HG03354 (cell line): ENCODE results near the gene AQP3.
"Not testable (repeated sequence)": the region's sequence is repeated elsewhere in the genome, so short reads cannot be mapped to it uniquely, and the experiment has no call there.

Source experiments
- ATAC-seq: cut with Tn5 transposase; IDR thresholded peaks from one replicate; pipeline ENCODE4 v1.9.1; 2021; ENCODE audit warnings: mild to moderate bottlenecking; ENCODE audit not compliant: unreplicated experiment, poor library complexity, severe bottlenecking

Gene AQP3

GRCh38 chr9:33424492-33424891 lies 22.9 kb downstream of the AQP3 start:
- ATAC-seq: not testable (repeated sequence)

- ATAC-seq: not testable (repeated sequence)
These were observed 23.4 kb downstream of the AQP3 start for GRCh38 chr9:33424043-33424442.

GRCh38 chr9:33419708-33420303 lies 27.6 kb downstream of the AQP3 start:
- no peak for ATAC-seq

GRCh38 chr9:33418090-33418489 lies 29.3 kb downstream of the AQP3 start:
- ATAC-seq: no peak

- no peak for ATAC-seq
These were observed 30.4 kb downstream of the AQP3 start for GRCh38 chr9:33416996-33417395.

GRCh38 chr9:33415501-33416038 lies 31.8 kb downstream of the AQP3 start:
- ATAC-seq: no peak

- ATAC-seq: no peak
These were observed 32.4 kb downstream of the AQP3 start for GRCh38 chr9:33414889-33415500.

GRCh38 chr9:33414268-33414667 lies 33.1 kb downstream of the AQP3 start:
- no peak for ATAC-seq

GRCh38 chr9:33408087-33408486 lies 39.3 kb downstream of the AQP3 start:
- no peak for ATAC-seq

- ATAC-seq: no peak
These were observed 40.3 kb downstream of the AQP3 start for GRCh38 chr9:33407061-33407460.

- ATAC-seq: no peak
These were observed 42.5 kb downstream of the AQP3 start for GRCh38 chr9:33404788-33405362.

- no peak for ATAC-seq
These were observed 43.2 kb downstream of the AQP3 start for GRCh38 chr9:33403941-33404787.

GRCh38 chr9:33402371-33402770 lies 45.0 kb downstream of the AQP3 start, which contains the start of gene AQP7:
Gene AQP7 (minus strand): TSS chr9:33402568. CDS start chr9:33401262, 1,306 bp downstream.
- not testable (repeated sequence) for ATAC-seq

GRCh38 chr9:33401809-33402208 lies 45.6 kb downstream of the AQP3 start:
- ATAC-seq: not testable (repeated sequence)

GRCh38 chr9:33399047-33399446 lies 48.3 kb downstream of the AQP3 start:
- ATAC-seq: not testable (repeated sequence)

GRCh38 chr9:33397801-33398200 lies 49.6 kb downstream of the AQP3 start:
- not testable (repeated sequence) for ATAC-seq

GRCh38 chr9:33395159-33395879 lies 52.1 kb downstream of the AQP3 start:
- ATAC-seq: not testable (repeated sequence)

GRCh38 chr9:33393986-33394385 lies 53.4 kb downstream of the AQP3 start:
- ATAC-seq: not testable (repeated sequence)

- ATAC-seq: no peak
These were observed 53.8 kb downstream of the AQP3 start for GRCh38 chr9:33393581-33393980.
